ENCODE results near the gene TAMM41.

DNA sequence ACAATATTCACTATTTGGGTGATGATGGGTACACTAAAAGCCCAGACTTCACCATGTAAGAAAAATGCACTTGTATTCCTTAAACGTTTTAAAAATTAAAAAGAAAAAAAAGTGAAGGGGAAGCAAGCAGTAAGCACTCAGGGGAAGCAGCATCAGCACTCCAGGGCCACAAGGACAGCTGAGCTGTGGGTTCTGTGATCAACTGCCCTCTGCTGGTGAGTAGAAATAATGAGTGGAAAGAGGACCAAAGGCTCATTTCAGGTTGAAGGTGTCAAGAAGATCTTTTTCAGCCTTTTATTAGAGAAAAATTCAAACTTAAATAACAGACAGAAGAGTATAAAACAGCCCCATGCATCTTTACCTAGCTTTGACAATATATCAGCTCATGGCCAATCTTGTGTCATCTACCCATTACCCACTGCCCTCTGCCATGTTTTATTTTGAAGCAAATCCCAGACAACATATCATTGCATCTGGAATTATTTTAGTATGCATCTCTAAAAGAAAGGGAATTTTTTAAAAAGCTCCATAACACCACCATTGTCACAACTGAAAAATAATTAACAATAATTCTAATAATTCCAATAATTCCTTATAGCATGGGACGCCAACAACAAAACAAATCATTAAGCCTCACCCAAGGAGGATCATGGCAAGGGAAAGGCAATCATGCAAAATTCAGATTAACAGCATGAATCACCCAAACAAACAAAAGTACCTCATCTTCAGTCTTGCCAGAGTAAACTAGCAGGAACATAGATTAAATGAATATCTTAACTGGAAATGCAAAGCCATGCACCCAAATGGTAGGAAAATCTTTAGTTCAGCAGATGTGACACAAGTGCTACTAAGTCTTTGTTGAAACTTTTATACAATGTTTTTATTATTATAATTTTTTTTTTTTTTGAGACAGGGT is 42.5 kb downstream of the TAMM41 start:
- TF ChIP-seq CTCF (conservative IDR thresholded peaks at IDR 0.05; ENCODE audit: low read depth, low read length) (peak; percentile 82), EZH2 (IDR thresholded peaks at IDR 0.05; ENCODE audit: borderline replicate concordance, low read depth, low read length, poor library complexity, severe bottlenecking) (no peak)

Data from A673 (cell line).